Mucosa of gallbladder (tissue), 1 donor: ENCODE data around the gene UFSP1. TPM values are rescaled to one million over a fixed set of nuclear protein-coding genes. Genes with fewer than 3 reads are reported as not detected.

Experiments used
- DNase-seq: peaks from one replicate; pipeline ENCODE4 v3.0.0-alpha.2; 2020; ENCODE audit warnings: low spot score
- total RNA-seq: library from RNA; stranded (reverse); gene quantifications from one replicate; pipeline ENCODE4 v1.2.1, GENCODE V29; 2021
- donor health status: DM: no; HTN: no; CAD: no.

UFSP1 gene
- total RNA-seq, 1 donor from 2014 or later: 3.3 TPM

- no peak for DNase-seq
Measured at GRCh38 chr7:100882785-100883526, 6.6 kb downstream of the UFSP1 start.

- no peak for DNase-seq
Measured at GRCh38 chr7:100882201-100882600, 7.3 kb downstream of the UFSP1 start.

- no peak for DNase-seq
Measured at GRCh38 chr7:100881136-100881535, 8.4 kb downstream of the UFSP1 start.

GRCh38 chr7:100880645-100881044, 8.9 kb downstream of the UFSP1 start:
- no peak for DNase-seq

- no peak for DNase-seq
Measured at GRCh38 chr7:100879685-100880261, 9.7 kb downstream of the UFSP1 start.

GRCh38 chr7:100878685-100879084, 10.8 kb downstream of the UFSP1 start:
- no peak for DNase-seq

- no peak for DNase-seq
Measured at GRCh38 chr7:100878013-100878412, 11.5 kb downstream of the UFSP1 start.

GRCh38 chr7:100875356-100875751, 14.2 kb downstream of the UFSP1 start:
- no peak for DNase-seq

GRCh38 chr7:100874577-100875355, 14.7 kb downstream of the UFSP1 start, which contains the start of gene SRRT:
SRRT (plus strand) TSS chr7:100875103; CDS start chr7:100875591, 488 bp downstream.
- DNase-seq: peak; percentile 99

GRCh38 chr7:100874300-100874576, 15.3 kb downstream of the UFSP1 start:
- no peak for DNase-seq

GRCh38 chr7:100873599-100874299, 15.8 kb downstream of the UFSP1 start:
- no peak for DNase-seq

GRCh38 chr7:100867776-100868485, 21.6 kb downstream of the UFSP1 start:
- peak; percentile 61 for DNase-seq

GRCh38 chr7:100867040-100867775, 22.3 kb downstream of the UFSP1 start, which contains the start of gene TRIP6:
TRIP6 (plus strand) TSS chr7:100867387; CDS start chr7:100867498, 111 bp downstream.
- DNase-seq: peak; percentile 87

GRCh38 chr7:100866729-100867039, 22.8 kb downstream of the UFSP1 start:
- DNase-seq: no peak

- peak; percentile 92 for DNase-seq
Measured at GRCh38 chr7:100865938-100866728, 23.4 kb downstream of the UFSP1 start.

GRCh38 chr7:100865372-100865911, 24.1 kb downstream of the UFSP1 start:
- no peak for DNase-seq

GRCh38 chr7:100864263-100864845, 25.2 kb downstream of the UFSP1 start:
- no peak for DNase-seq

- peak; percentile 73 for DNase-seq
Measured at GRCh38 chr7:100863406-100863950, 26.0 kb downstream of the UFSP1 start.

GRCh38 chr7:100861616-100861985, 27.9 kb downstream of the UFSP1 start:
- no peak for DNase-seq
